Glomerular endothelial cell (primary cell): ENCODE measurements around the gene HEXD. TPM values are rescaled to one million over a fixed set of nuclear protein-coding genes. Genes with fewer than 3 reads are reported as not detected.

Source experiments
- DNase-seq: peaks from one replicate; pipeline ENCODE4 v3.0.0-alpha.2; 2011; ENCODE audit warnings: low read depth, low spot score; ENCODE audit errors: extremely low read depth
- total RNA-seq: library from RNA; depleted of rRNA; stranded (reverse); fragments of >200 nt; gene quantifications from 2 replicates; pipeline ENCODE4 v1.2.3, GENCODE V29; 2015

Gene HEXD
- total RNA-seq, 1 donor from 2014 or later: 31.1 TPM

DNA sequence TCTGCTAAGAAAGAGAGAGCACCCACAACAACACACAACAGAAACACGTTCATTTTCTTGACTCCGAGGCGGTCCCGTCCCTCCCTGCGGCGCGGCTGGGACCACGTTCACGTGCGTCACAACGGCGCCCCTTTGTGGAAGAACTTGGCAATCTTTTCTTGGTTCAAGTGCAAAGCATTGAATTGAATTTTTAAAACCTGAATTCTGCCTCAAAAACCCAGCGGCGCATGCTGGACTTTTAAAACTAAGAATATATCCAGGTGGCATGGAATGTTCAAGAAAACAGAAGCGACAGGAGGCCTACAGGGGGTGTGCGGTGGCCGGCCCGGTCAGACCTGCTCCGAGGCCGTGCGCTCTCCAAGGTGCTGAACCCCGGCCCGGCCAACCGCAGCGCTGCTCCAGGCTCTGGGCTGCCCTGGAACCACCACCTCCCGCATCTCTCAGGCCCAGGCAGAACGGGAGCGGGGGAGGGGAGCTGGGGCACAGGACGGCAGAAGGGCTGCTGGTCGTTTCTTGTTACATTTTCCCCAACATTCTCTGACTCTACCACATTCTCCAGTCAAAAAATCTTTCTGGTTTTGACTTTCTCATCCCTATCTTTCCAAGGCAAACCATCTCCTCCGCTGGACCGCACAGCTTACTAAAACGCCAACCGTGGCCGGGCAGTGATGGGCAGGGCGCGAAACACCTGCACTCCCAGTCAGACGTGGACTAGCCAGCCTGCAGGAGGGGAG is 3.4 kb upstream of the HEXD start:
- DNase-seq: no peak

DNA sequence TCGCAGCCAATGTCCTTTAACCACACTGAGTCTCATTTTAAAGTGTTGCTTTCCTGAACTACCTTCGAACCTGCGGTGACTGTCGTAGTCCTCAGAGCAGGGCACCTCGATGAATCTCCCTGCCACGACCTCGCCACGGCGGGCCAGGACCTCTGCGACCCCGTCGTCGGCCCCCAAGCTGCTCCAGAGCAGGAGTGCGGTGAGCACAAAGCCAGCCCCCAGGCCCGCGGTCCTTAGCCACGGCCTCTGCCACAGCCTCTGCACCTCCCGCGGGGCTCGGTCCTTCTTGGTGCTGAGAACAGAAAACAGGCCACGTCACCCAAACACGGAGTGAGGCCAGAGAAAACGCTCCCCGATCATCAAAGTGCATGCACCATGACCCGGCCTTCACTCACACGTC is 2.8 kb upstream of the HEXD start:
- no peak for DNase-seq

DNA sequence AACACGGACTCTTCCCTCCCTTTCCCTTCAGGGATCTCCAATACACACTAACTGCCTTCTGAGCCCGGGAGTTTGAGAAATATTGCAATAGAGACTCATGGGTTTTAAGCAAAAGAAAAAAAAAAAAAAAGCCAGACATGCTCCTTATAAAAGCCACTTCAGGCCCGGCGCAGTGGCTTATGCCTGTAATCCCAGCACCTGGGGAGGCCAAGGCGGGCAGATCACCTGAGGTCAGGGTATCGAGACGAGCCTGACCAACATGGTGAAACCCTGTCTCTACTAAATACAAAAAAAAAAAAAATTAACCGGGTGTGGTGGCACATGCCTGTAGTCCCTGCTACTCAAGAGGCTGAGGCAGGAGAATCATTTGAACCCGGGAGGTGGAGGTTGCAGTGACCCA is 2.4 kb upstream of the HEXD start:
- no peak for DNase-seq

DNA sequence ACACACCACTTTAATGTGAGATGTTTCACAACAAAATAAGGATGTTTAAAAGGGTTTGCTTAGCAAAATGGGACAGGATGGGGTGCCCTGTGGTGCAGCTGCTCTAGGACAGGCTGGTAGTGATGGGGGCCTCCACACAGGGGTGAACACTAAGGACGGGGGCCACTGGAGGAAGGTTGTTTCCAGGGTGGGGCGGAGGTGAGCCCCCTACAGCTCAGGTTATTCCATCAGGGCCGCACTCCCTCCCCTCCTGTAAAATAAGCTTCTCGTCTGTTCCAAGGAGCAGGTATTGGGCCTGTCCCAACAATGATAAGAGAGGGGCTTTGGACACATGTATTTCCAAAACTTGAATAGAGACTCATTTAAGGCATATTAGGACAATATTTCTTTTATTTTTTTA is 1.9 kb upstream of the HEXD start:
- DNase-seq: no peak

DNA sequence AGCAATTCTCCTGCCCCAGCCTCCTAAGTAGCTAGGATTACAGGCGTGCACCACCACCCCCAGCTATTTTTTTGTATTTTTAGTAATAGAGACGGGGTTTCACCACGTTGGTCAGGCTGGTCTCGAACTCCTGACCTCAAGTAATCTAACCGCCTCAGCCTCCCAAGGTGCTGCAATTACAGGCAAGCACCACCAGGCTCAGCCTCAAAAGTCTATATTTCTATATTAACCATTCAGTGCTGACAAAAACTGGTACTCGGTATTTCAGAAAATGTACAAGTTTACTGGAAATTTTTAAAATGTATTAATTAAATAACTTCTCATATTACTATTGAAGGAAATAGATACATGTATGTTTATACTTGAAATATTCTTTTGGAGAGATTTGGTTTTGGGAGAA is 1.4 kb upstream of the HEXD start:
- no peak for DNase-seq

DNA sequence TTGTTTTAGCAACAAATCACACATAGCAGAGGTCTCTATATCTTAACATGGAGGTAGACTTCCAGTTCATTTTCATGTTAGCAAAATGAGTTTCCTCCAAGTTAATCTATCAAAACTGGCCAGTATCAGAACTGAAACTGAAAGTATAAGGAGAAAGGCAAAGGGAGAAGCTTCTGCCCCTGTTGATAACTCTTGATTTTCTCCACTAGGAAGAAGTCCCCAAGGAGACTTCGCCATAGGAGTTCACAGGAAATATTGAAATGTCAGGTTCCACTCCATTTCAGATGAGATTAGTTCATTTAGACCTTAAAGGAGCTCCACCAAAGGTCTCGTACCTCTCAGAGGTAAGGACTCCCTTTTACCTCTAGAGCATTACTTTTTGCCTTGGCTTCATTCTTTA is 1.4 kb downstream of the HEXD start:
- DNase-seq: no peak

DNA sequence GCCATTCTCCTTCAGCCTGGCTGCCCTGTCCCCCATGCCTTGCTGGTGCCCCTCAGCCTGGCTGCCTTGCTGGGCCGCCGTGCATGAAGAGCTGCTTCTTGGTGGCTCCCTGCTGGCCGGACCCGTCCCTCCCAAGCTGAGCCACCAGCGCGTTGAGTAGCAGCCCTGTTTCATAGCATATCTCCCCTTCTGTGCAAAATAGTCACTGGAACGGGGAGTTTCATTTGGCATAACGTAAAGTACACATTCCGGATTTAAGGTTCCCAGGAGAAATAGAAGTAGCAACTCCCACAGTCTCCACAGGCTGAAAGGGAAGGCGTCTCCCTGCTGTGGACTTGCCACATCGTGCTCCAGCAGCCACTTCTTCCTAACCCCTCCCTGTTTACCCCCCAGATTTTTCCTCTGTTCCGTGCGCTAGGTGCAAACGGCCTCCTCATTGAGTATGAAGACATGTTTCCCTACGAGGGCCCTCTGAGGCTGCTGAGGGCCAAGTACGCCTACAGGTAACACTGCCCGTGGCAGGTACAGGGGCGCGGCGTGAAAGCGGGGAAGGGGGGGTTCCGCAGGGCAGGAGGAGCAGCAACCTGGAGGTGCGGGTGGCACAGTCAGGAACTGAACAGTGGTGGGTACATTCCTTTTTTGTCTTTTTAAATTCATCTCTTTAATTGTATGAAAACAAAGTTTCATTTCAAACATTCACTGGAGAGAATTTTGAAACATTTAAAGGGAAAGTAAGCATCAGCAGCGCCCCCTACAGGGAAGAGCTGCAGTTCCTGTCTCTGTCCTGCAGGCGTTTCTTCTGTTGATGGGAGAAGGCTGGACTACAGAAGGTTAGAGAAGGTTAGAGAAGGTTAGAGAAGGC is 6.1 kb downstream of the HEXD start:
- DNase-seq: no peak

DNA sequence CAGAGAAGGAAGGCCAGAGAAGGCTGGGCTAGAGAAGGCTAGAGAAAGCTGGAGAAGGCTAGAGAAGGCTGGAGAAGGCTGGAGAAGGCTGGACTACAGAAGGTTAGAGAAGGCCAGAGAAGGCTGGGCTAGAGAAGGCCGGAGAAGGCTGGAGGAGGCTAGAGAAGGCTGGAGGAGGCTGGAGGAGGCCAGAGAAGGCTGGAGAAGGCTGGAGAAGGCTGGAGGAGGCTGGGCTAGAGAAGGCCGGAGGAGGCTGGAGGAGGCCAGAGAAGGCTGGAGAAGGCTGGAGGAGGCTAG is 6.7 kb downstream of the HEXD start:
- DNase-seq: no peak

DNA sequence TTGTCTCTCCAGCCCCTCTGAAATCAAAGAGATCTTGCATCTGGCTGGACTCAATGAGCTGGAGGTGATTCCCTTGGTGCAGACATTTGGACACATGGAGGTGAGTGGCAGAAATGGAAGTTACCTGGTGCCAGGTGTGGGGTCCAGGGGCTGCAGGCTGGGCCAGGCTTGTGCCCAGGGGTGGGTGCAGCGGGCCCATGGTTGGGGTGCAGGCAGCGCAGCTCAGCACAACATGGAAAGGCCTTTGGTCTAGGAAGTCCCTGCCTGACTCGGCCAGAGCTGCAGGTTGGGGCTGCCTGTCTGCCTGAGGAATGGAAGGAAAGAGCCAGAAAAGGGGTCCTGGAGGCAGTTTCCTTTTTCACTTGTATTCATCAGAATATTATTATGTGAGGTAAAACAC is 10.4 kb downstream of the HEXD start:
- no peak for DNase-seq

DNA sequence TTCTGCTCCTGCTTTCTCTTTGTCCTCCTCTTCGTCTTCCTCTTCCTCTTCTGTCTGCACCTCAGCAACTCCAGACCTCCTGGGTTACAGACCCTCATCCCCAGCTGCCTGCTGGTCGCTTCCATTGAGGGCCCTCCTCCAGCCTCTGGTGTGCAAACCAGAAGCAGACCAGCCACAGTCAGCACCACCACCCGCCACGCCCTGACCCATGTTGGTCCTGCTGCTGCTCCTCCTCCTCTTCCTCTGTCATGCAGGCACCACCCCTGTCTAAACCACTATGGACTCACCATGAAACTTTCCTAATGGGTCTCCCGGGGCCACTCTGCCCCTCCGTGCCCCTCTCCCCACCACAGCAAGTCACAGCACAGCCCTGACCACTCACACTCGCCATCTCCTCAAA is 11.7 kb downstream of the HEXD start:
- no peak for DNase-seq

DNA sequence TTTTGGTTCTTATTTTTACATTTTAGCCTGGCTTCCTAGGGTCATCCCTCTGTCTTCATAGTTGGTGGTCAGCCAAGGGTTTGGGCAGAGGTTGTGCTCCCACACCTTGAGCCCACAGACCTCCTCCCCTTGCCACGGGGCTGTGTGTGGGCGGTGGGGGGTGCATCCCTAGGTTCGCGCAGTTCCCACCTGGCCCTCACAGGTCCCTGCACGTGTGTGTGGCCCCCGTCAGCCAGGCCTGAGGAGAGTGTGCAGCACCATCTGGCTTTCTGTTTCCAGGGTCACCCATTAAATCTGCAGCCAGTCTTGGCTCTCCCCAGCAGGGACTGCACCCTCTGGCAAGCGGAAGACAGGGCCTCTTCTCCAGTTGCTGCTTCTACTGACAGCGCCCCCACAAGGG is 13.9 kb downstream of the HEXD start:
- DNase-seq: no peak

DNA sequence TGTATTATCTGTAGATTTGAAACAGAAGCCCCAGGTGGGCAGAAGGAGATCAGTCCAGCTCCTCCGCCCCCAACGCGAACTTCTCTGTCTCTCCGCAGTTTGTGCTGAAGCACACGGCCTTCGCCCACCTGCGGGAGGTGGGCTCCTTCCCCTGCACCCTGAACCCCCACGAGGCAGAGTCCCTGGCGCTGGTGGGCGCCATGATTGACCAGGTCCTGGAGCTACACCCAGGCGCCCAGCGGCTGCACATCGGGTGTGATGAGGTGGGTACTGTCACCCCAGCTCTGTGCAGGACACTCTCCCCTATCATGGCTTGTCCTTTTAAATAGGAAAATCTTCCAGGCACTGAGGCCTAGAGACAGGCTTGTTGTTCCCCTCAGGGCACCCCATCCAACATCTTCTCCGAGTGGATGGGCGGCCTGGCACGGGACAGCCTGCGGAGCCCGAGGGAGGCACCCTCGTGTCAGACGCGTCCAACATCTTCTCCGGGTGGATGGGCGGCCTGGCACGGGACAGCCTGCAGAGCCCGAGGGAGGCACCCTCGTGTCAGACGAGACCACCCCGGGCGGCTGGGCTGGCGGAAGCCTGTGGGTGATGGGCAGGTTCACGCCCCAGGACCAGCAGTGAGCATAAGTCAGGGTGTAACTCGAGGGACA is 15.5 kb downstream of the HEXD start:
- DNase-seq: no peak

DNA sequence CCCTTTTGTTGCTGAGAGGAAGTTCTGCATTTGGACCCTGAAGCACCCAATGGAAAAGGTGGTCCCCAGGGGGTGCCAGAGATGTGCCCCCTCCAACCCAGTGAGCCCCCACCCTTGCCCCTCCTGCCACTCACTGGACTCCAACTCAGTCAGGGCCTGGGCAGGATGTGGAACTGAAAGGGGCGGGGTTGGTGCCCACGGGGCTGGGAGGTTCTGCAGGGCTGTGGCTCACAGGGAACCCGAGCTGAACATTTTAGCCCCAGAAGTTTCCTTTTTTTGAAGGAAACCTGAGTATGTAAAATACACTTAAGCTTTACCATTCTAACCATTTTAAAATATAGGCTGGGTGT is 16.0 kb downstream of the HEXD start:
- DNase-seq: no peak

DNA sequence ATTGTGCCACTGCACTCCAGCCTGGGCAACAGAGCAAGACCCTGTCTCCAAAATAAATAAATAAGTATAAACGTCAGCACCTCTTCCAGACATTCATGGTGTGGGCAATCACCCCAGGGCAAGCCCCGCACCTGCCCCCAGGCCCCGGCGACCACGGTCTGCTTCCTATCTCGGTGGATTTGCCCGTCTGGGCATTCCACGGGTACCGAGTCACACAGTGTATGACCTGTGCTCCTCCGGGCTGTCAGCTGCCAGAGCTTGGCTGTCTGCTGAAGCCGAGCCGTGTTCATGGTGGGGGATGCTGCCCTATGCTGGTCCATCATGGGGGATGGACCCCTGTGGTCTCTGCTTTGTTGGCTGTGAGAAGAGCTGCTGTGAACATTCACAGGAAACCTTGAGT is 17.0 kb downstream of the HEXD start:
- no peak for DNase-seq

DNA sequence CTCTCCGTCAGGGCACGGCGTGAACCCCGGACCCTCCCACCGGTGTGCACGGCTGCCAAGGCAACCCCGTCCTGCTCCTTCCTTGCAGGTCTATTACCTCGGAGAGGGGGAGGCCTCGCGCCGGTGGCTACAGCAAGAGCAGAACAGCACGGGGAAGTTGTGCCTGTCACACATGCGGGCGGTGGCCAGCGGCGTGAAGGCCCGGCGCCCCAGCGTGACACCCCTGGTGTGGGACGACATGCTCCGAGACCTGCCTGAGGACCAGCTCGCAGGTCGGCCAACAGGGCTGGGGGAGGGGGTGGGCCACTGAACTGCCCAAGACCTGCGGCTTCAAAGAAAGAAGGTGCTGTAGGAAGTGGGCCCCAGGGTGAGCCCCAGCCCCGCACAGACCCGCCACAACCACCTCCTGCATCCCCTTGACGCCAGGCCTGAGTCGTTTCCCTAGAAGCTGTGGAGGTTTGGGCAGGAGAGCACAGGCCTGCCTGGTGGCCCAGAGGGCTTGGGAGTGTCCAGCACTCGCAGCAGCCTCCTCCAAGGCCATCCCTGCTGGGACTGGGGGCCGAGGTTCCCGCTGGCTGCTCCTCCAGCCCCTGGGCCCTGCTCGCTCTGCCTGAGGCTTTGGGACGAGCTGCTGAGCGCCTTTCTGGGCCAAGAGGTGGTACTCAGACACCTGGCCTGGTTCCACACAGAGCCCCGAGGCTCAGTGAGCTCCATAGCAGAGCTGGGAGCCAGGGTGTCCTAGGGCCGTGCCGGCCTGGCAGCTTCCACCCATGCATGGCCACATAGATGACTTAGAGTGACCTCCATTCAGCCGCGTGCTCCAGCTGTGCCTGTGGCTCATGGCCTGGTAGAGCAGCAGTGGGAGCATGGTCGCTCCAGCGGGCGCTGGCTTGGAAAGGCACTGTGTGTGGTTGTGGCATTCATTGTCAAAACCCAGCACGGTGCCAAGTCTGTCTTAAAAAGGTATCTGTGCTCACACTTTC is 17.7 kb downstream of the HEXD start:
- DNase-seq: no peak

DNA sequence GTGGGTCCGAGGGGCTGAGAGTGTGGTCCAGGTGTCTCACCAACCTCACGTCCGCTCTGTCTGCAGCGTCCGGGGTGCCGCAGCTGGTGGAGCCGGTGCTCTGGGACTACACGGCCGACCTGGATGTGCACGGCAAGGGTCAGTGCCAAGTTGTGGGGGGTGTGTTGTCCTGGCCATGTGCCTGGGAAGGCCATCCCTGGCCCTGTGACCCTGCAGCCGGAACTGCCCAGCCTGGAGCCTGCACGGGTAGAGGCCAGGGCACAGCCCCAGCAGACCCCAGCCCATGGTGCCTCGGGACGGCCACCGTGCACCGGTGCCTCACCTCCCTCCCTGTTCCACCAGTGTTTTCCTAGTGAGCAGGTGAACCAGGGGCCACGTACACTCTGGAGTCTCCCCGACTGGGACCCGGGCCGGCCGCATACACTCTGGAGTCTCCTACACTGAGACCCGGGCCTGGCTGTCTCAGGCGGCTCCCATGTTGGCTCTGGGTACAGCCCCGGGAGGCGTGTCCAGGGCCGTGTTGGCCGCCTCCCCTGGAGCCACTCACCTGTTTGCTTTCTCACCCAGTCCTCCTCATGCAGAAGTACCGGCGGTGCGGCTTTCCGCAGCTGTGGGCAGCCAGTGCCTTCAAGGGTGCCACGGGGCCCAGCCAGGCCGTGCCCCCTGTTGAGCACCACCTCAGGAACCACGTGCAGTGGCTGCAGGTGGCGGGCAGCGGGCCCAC is 18.6 kb downstream of the HEXD start:
- DNase-seq: no peak

DNA sequence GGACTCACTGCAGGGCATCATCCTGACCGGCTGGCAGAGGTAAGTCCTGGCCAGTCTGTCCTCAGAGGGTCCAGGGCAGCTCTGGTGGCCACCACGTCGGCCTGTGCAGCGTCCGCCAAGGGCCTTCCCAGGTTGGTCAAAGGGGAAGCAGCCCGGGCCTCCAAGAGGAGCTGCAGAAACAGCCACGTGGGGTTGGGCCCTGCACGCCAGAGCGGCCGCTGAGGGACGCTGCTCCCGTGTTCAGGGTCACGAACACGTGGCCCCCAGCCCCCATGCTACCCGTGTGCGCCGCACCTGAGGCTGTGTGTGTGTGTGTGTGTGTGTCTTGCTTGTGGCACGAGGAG is 19.1 kb downstream of the HEXD start:
- DNase-seq: no peak

DNA sequence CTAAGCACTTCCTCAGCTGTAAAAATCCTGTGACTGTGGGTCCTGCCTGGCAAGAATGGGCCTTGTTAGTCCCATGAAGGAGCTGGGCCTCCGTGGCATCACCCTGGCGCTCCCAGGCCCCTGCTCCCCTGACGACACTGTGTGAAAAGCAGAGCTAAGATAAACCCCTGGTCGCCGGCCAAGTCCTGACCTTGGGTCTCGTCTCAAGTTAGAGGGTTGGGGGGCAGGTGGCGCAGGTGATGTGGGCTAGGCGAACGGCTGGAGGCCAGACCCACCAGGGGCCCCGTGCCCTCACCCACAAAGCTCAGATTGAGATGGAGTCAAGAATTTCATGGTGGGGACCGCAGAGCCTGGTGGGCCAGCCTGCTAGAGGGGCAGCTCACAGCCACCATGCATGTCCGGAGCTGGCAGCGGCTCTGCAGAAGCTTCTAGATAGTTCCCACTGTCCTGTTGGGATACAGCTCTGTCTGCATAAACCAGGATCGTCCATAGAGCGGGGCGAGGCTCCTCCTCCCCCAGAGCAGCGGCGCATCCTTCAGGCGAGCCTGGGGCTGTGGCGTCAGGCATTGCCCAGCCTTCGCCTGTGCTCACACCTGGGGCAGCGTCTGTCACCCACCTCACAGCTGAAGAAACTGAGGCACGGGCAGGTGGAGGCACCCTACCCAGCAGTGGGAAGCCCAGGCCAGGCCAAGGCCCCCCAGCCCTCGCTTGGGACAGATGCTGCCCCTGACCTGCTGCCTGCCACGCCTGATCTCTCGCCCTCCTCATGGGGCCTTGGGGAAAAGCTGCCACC is 20.4 kb downstream of the HEXD start:
- no peak for DNase-seq

DNA sequence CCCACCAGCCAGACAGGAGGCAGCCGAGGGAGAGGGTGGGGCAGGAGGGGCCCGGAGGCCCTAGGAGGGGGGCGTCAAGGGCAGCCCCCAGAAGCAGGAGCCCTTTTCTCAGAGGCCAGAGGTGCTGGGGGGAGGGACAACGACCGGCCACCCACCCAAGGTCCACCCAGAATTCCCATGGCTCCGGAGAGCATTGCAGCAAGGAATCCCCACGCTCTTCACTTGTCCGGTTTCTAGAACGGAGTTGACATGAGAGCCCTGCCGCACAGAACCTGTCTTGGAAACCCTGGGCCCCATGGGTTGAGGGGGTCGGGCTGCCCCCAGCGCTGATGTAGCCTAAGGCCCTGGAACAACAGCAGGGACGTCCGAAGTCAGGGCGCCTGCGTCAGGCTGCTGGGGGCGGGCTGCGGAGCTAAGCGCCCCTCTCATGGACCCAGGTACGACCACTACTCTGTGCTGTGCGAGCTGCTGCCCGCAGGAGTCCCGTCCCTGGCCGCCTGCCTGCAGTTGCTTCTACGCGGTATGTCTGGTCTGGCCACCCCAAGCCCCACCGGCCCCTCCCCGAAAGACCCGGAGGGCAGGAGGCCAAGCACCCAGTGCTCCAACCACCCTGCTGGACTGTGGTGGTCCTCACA is 21.2 kb downstream of the HEXD start:
- no peak for DNase-seq
